ENCODE data around the gene AK9.

DNA sequence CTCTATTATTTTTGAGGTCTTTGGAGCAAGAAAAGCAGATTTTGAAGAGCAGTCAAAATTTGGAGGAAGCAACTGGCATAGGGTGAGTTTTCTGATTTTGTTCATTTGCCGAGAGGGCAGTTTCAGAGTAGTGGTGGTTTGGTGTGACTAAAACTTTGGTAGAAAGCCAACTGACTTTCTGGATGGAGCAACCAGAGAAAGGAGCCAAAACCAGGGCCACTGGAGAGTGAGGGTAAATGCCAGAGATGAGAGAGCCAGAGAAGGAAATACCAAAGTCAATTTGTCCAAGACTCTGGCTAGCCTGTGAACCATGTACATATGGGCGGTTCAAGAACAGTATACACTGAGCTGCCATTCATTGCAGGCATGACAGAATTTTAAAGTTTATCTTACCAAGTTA, 167.5 kb downstream of the AK9 start:
- TF ChIP-seq CTCF (IDR thresholded peaks at IDR 0.05; ENCODE audit: poor library complexity, severe bottlenecking) (no peak), RAD21 (conservative IDR thresholded peaks at IDR 0.05) (no peak), SMC3 (conservative IDR thresholded peaks at IDR 0.05; ENCODE audit: poor library complexity) (no peak)

All from neural cell (in vitro differentiated cells).